Measurements from ENCODE around the gene SPEN.
"Not testable (repeated sequence)": the region's sequence is repeated elsewhere in the genome, so short reads cannot be mapped to it uniquely, and the experiment has no call there.

SPEN gene

GRCh38 chr1:15858672-15859372, 11.3 kb downstream of the SPEN start:
- no peak for DNase-seq

- no peak for DNase-seq
These were observed 15.8 kb downstream of the SPEN start for GRCh38 chr1:15863156-15863901.

- DNase-seq, result no peak
These were observed 19.3 kb downstream of the SPEN start for GRCh38 chr1:15866721-15867201.

- no peak for DNase-seq
These were observed 19.8 kb downstream of the SPEN start for GRCh38 chr1:15867288-15867687.

- DNase-seq, result no peak
These were observed 21.9 kb downstream of the SPEN start for GRCh38 chr1:15869413-15869812.

- DNase-seq, result no peak
These were observed 22.9 kb downstream of the SPEN start for GRCh38 chr1:15870421-15870820.

GRCh38 chr1:15874471-15874870, 27.0 kb downstream of the SPEN start:
- no peak for DNase-seq

- DNase-seq, result no peak
These were observed 29.0 kb downstream of the SPEN start for GRCh38 chr1:15876357-15877055.

GRCh38 chr1:15881961-15882360, 34.5 kb downstream of the SPEN start:
- DNase-seq, result no peak

- no peak for DNase-seq
These were observed 35.2 kb downstream of the SPEN start for GRCh38 chr1:15882665-15883064.

GRCh38 chr1:15883326-15883725, 35.8 kb downstream of the SPEN start:
- no peak for DNase-seq

- DNase-seq, result no peak
These were observed 37.0 kb downstream of the SPEN start for GRCh38 chr1:15884477-15884876.

GRCh38 chr1:15885269-15885668, 37.8 kb downstream of the SPEN start:
- no peak for DNase-seq

GRCh38 chr1:15885701-15886610, 38.4 kb downstream of the SPEN start:
- peak; percentile 80 for DNase-seq

- DNase-seq, result no peak
These were observed 39.2 kb downstream of the SPEN start for GRCh38 chr1:15886611-15887167.

GRCh38 chr1:15892857-15893599, 45.5 kb downstream of the SPEN start:
- not testable (repeated sequence) for DNase-seq

- DNase-seq, result no peak
These were observed 47.7 kb downstream of the SPEN start for GRCh38 chr1:15895233-15895632.

- not testable (repeated sequence) for DNase-seq
These were observed 49.5 kb downstream of the SPEN start for GRCh38 chr1:15896841-15897610.

- DNase-seq, result no peak
These were observed 51.8 kb downstream of the SPEN start for GRCh38 chr1:15899266-15899665.

- no peak for DNase-seq
These were observed 53.3 kb downstream of the SPEN start for GRCh38 chr1:15900662-15901279.
